Heart right ventricle (tissue), 16 donors: ENCODE data around the gene PPM1G. TPM values are rescaled to one million over a fixed set of nuclear protein-coding genes. Genes with fewer than 3 reads are reported as not detected.

Experiments
- ATAC-seq, 8 donors: fragments of 200-7000 bp; cut with Tn5 transposase; one replicate each; pipeline ENCODE4 v1.9.1; 2020; ENCODE audit warnings: mild to moderate bottlenecking in 8 of 8, moderate library complexity in 8 of 8, moderate number of reproducible peaks in 1 of 8
- DNase-seq, 2 donors: peaks; one replicate each; pipeline ENCODE4 v3.0.0-alpha.2; 2020
- H3K27ac ChIP-seq, 10 donors: fragments of 200-600 bp; sonication (generic) in 2 of 10; one replicate each; pipeline versions ENCODE4 v1.5.0 to v1.8.0; 2020 to 2022; ENCODE audit warnings: mild to moderate bottlenecking in 3 of 10
- H3K27me3 ChIP-seq, 7 donors: fragments of 200-600 bp; one replicate each; pipeline ENCODE4 v1.8.0; 2021 to 2022; ENCODE audit warnings: mild to moderate bottlenecking in 2 of 7
- H3K36me3 ChIP-seq, 9 donors: fragments of 200-600 bp; sonication (generic) in 1 of 9; one replicate each; pipeline versions ENCODE4 v1.5.0 to v1.8.0; 2020 to 2022; ENCODE audit warnings: mild to moderate bottlenecking in 2 of 9
- H3K4me1 ChIP-seq, 9 donors: fragments of 200-600 bp; sonication (generic) in 1 of 9; one replicate each; pipeline versions ENCODE4 v1.5.0 to v1.8.0; 2020 to 2022; ENCODE audit warnings: mild to moderate bottlenecking in 4 of 9
- H3K4me3 ChIP-seq, 10 donors: fragments of 200-600 bp; sonication (generic) in 2 of 10; one replicate each; pipeline versions ENCODE4 v1.5.0 to v1.8.0; 2020 to 2022; ENCODE audit warnings: mild to moderate bottlenecking in 7 of 10, moderate library complexity in 2 of 10
- H3K9me3 ChIP-seq, 11 donors: fragments of 200-600 bp in 10 of 11; sonication (generic) in 2 of 11; one replicate each; pipeline versions ENCODE4 v1.5.0 to v1.8.0; 2013 to 2022; ENCODE audit warnings: mild to moderate bottlenecking in 2 of 11, control low read depth in 1 of 11, moderate library complexity in 1 of 11
- WGBS, 2 donors: extraction: QIAGEN DNeasy Blood & Tissue Kit; methylation state at CpG; one replicate each; pipeline ENCODE4 v1.1.7; 2013; ENCODE audit warnings: inconsistent platforms in 1 of 2; 5-methylcytosine and 5-hydroxymethylcytosine counted together
- intact Hi-C, 10 donors: fragments of 100-400 bp; cut with DNase I; formaldehyde crosslinking; loops; one replicate each; pipeline versions ENCODE4 v1.11.1 to v1.14.2; 2022
- polyA plus RNA-seq, 2 donors: library from polyadenylated mRNA; stranded (reverse); fragments of 200-250 nt; gene quantifications; one replicate each; pipeline ENCODE4 v1.2.3, GENCODE V29; 2013
- total RNA-seq, 10 donors: library from RNA; stranded (reverse); fragmentation: NEBNext Ultra II Directional in 3 of 10; extraction: Animal tissue kit (Norgen Biotek cat#: 25700) in 3 of 10; gene quantifications; one replicate each; pipeline versions ENCODE4 v1.2.1 to v1.2.4, GENCODE V29; 2021 to 2023
- TF ChIP-seq, protein P1 (sequence below), 9 donors: fragments of 200-600 bp; sonication (generic) in 2 of 9; IDR thresholded peaks; one replicate each; pipeline versions ENCODE4 v1.5.0 to v1.8.0; 2021 to 2022; ENCODE audit warnings: antibody characterized with exemption in 9 of 9, mild to moderate bottlenecking in 5 of 9, moderate library complexity in 1 of 9
- donor health status: Arrhythmogenic right ventricular cardiomyopathy.
- donor health status: ischemic (EF 13 %, LVEDD 7.1; RV severe dilation, severe dysfunction).
- donor health status: healthy with polysubstance abuse.
- donor health status: DM: no; HTN: yes; CAD: no.
- donor health status: DM: no; HTN: no; CAD: no.
- donor health status: ischemic (EF 25% LVEDD 6.9; RV normal size, moderate dysfunction).
- donor health status: ischemic (EF 25% LVEDD 5.7; RV mildly dilated, moderate dysfunction).
- donor health status: healthy.
- donor health status: DM: yes; HTN: yes; CAD: no.
- donor health status: Ischemic cardiomyopathy.
- donor health status: ischemic (EF 35%, LVEDD 5.7; RV mildly dilated, moderate dysfunction).
- donor health status: nonischemic (EF 11% LVEDD 7.7; RV severe dilation, severe dysfunction).
- donor health status: DM: yes; HTN: yes; CAD: no.
- donor health status: PGD.
- donor health status: ischemic (EF 29% LVEDD 5.4; RV normal size, mild dysfunction).
- donor health status: nonischemic (EF 23%, LVEDD 6.1; RV moderate dilation, normal function).

Gene PPM1G
- total and polyA plus RNA-seq, 12 donors = 28.4 to 72.6 (median 33.8) TPM

- Histone ChIP-seq H3K9me3 (no peaks in the 10 kb centered on the region), H3K27me3 (no peaks in the 10 kb centered on the region), H3K4me1 (no peaks in the 10 kb centered on the region), H3K36me3 (peaks cover 0 to 96% (median 35%) of the 10 kb centered on the region in 9 donors), H3K4me3 (no peak overlapping the region), H3K27ac (no peak overlapping the region)
- ATAC-seq (no peak), DNase-seq (no peak)
- intact Hi-C loops = no loop called here
- TF ChIP-seq, protein P1, sequence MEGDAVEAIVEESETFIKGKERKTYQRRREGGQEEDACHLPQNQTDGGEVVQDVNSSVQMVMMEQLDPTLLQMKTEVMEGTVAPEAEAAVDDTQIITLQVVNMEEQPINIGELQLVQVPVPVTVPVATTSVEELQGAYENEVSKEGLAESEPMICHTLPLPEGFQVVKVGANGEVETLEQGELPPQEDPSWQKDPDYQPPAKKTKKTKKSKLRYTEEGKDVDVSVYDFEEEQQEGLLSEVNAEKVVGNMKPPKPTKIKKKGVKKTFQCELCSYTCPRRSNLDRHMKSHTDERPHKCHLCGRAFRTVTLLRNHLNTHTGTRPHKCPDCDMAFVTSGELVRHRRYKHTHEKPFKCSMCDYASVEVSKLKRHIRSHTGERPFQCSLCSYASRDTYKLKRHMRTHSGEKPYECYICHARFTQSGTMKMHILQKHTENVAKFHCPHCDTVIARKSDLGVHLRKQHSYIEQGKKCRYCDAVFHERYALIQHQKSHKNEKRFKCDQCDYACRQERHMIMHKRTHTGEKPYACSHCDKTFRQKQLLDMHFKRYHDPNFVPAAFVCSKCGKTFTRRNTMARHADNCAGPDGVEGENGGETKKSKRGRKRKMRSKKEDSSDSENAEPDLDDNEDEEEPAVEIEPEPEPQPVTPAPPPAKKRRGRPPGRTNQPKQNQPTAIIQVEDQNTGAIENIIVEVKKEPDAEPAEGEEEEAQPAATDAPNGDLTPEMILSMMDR (IDR thresholded peaks at IDR 0.05) = no peak
- 54 to 90% methylated on average over 3 of the region's 3 CpGs for WGBS, 2 donors
Measured at GRCh38 chr2:27448381-27448780, 39.0 kb upstream of the PPM1G start.

GRCh38 chr2:27446057-27446456 lies 36.7 kb upstream of the PPM1G start:
- Histone ChIP-seq H3K27me3 (no peaks in the 10 kb centered on the region), H3K27ac (no peak overlapping the region), H3K4me1 (peaks cover 0 to 8% (median 0%) of the 10 kb centered on the region in 9 donors), H3K4me3 (no peak overlapping the region), H3K9me3 (no peaks in the 10 kb centered on the region), H3K36me3 (peaks cover 0 to 96% (median 32%) of the 10 kb centered on the region in 9 donors)
- intact Hi-C loops = no loop called here
- TF ChIP-seq, protein P1 (IDR thresholded peaks at IDR 0.05) = no peak
- ATAC-seq (no peak), DNase-seq (no peak)
- 75 to 87% methylated on average over 3 of the region's 3 CpGs for WGBS, 2 donors

DNA sequence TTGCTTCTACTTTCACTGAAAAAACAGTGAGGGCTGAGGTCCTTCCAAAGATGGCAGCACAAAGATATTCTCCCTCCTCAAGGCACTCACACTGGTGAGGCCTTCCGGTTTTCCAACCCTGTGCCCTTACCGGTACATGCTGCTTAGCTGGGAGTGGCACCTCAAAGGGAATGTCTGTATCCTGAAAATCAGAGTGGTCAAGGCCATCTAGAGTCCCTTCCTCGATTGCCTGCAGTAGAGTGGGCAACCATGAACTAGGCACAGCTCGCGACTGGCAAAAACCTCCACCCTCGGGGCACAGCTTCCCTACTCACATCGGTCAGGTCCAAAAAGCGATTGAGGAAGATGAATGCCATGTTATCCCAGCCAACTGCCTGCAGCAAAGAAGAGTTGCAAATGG lies 36.2 kb upstream of the PPM1G start:
- TF ChIP-seq, protein P1 (IDR thresholded peaks at IDR 0.05) = no peak
- ATAC-seq (no peak), DNase-seq (no peak)
- intact Hi-C loops = no loop called here
- H3K4me1 ChIP-seq = peaks cover 0 to 8% (median 0%) of the 10 kb centered on the region in 9 donors
- H3K27me3 ChIP-seq = no peaks in the 10 kb centered on the region
- H3K36me3 ChIP-seq = peaks cover 0 to 96% (median 36%) of the 10 kb centered on the region in 9 donors
- H3K9me3 ChIP-seq = no peaks in the 10 kb centered on the region
- no peak overlapping the region for H3K27ac ChIP-seq
- WGBS, 2 donors = 92 to 94% methylated on average over 8 of the region's 8 CpGs
- no peak overlapping the region for H3K4me3 ChIP-seq

GRCh38 chr2:27445155-27445554 lies 35.8 kb upstream of the PPM1G start:
- H3K4me3 ChIP-seq = no peak overlapping the region
- no peak overlapping the region for H3K27ac ChIP-seq
- TF ChIP-seq, protein P1 (IDR thresholded peaks at IDR 0.05) = no peak
- H3K9me3 ChIP-seq = no peaks in the 10 kb centered on the region
- no peak for DNase-seq
- 93 to 96% methylated on average over 8 of the region's 8 CpGs for WGBS, 2 donors
- ATAC-seq = no peak
- no peaks in the 10 kb centered on the region for H3K27me3 ChIP-seq
- peaks cover 0 to 96% (median 37%) of the 10 kb centered on the region in 9 donors for H3K36me3 ChIP-seq
- intact Hi-C loops = no loop called here
- H3K4me1 ChIP-seq = peaks cover 0 to 8% (median 0%) of the 10 kb centered on the region in 9 donors
